WTC11 (cell line): ENCODE data around the gene DNAH9.

ENCODE experiments used
- ARID4B ChIP-seq: sonication (generic); formaldehyde crosslinking; IDR thresholded peaks from 2 replicates; pipeline ENCODE4 v1.8.0; 2023; ENCODE audit warnings: missing genetic modification reagents, mild to moderate bottlenecking, borderline replicate concordance
- ATF2 ChIP-seq: sonication (generic); formaldehyde crosslinking; IDR thresholded peaks from 2 replicates; pipeline ENCODE4 v1.8.1; 2022; ENCODE audit warnings: low read depth, missing genetic modification reagents, borderline replicate concordance
- CREB1 ChIP-seq: sonication (generic); formaldehyde crosslinking; IDR thresholded peaks from 2 replicates; pipeline ENCODE4 v1.8.0; 2023; ENCODE audit warnings: mild to moderate bottlenecking, missing genetic modification reagents
- CTCF ChIP-seq: fragments of 200-600 bp; IDR thresholded peaks from 2 replicates; pipeline ENCODE4 v1.8.0; 2022; ENCODE audit warnings: antibody characterized with exemption
- E2F5 ChIP-seq: sonication (generic); formaldehyde crosslinking; IDR thresholded peaks from 2 replicates; pipeline ENCODE4 v1.8.1; 2022; ENCODE audit warnings: mild to moderate bottlenecking, moderate library complexity, missing genetic modification reagents
- ELF4 ChIP-seq: sonication (generic); formaldehyde crosslinking; IDR thresholded peaks from 2 replicates; pipeline ENCODE4 v1.8.1; 2022; ENCODE audit warnings: low read depth, mild to moderate bottlenecking, moderate library complexity, missing genetic modification reagents
- FOXJ3 ChIP-seq: sonication (generic); formaldehyde crosslinking; IDR thresholded peaks from 2 replicates; pipeline ENCODE4 v1.9.0; 2021; ENCODE audit warnings: missing genetic modification reagents, mild to moderate bottlenecking, borderline replicate concordance
- NFE2L1 ChIP-seq: sonication (generic); formaldehyde crosslinking; IDR thresholded peaks from 2 replicates; pipeline ENCODE4 v1.8.1; 2023; ENCODE audit warnings: missing genetic modification reagents
- TCF7 ChIP-seq: sonication (generic); formaldehyde crosslinking; IDR thresholded peaks from 2 replicates; pipeline ENCODE4 v1.8.0; 2022; ENCODE audit warnings: mild to moderate bottlenecking, low read depth, missing genetic modification reagents, moderate library complexity
- TP53 ChIP-seq: sonication (generic); formaldehyde crosslinking; IDR thresholded peaks from 2 replicates; pipeline ENCODE4 v1.8.1; 2023; ENCODE audit warnings: mild to moderate bottlenecking, missing genetic modification reagents
- ZBTB21 ChIP-seq: sonication (generic); formaldehyde crosslinking; IDR thresholded peaks from 2 replicates; pipeline ENCODE4 v1.8.1; 2023; ENCODE audit warnings: mild to moderate bottlenecking, missing genetic modification reagents, borderline replicate concordance
- ZNF425 ChIP-seq: fragments of 250-450 bp; sonication (Bioruptor Pico); conservative IDR thresholded peaks from 2 replicates; pipeline ENCODE4 v1.9.0; 2021; ENCODE audit warnings: mild to moderate bottlenecking

- TF ChIP-seq CTCF (no peak), ZNF425 (CRISPR knock-in tag) (no peak), E2F5 (CRISPR knock-in tag) (no peak), ARID4B (CRISPR knock-in tag) (no peak), ELF4 (no peak), CREB1 (CRISPR knock-in tag) (no peak), ZBTB21 (CRISPR knock-in tag) (no peak), TCF7 (no peak), FOXJ3 (CRISPR knock-in tag) (no peak), ATF2 (CRISPR knock-in tag) (no peak), TP53 (CRISPR knock-in tag) (no peak), NFE2L1 (CRISPR knock-in tag) (no peak)
These were observed 334.1 kb downstream of the DNAH9 start for GRCh38 chr17:11932337-11932898.
